Hepatocyte (in vitro differentiated cells): Measurements from ENCODE around the gene TSR3. TPM values are rescaled to one million over a fixed set of nuclear protein-coding genes. Genes with fewer than 3 reads are reported as not detected.
A peak's percentile ranks its signal among the peaks of the same experiment; 100 is the strongest.

Experiments
- DNase-seq: peaks from one replicate; pipeline ENCODE4 v3.0.0-alpha.2; 2016; ENCODE audit warnings: low spot score
- H2AFZ ChIP-seq: fragments of 200-600 bp; sonication (generic); 2 replicates; pipeline ENCODE4 v1.6.0; 2016; ENCODE audit warnings: antibody characterized with exemption, mild to moderate bottlenecking
- H3K27ac ChIP-seq: fragments of 200-600 bp; sonication (generic); 2 replicates; pipeline ENCODE4 v1.5.1; 2016; ENCODE audit warnings: mild to moderate bottlenecking
- H3K27me3 ChIP-seq: fragments of 200-600 bp; sonication (generic); 2 replicates; pipeline ENCODE4 v1.6.1; 2016
- H3K36me3 ChIP-seq: fragments of 200-600 bp; sonication (generic); replicated peaks from 2 replicates; pipeline ENCODE4 v1.5.1; 2016; ENCODE audit warnings: low read depth; ENCODE audit not compliant: insufficient read depth
- H3K4me1 ChIP-seq: fragments of 200-600 bp; sonication (generic); 2 replicates; pipeline ENCODE4 v1.5.1; 2016; ENCODE audit warnings: mild to moderate bottlenecking, moderate library complexity; ENCODE audit not compliant: insufficient read depth
- H3K4me2 ChIP-seq: fragments of 200-600 bp; sonication (generic); 2 replicates; pipeline ENCODE4 v1.6.0; 2016
- H3K4me3 ChIP-seq: fragments of 200-600 bp; sonication (generic); 2 replicates; pipeline ENCODE4 v1.5.1; 2016; ENCODE audit warnings: mild to moderate bottlenecking
- H3K79me2 ChIP-seq: fragments of 200-600 bp; sonication (generic); 2 replicates; pipeline ENCODE4 v1.6.0; 2017; ENCODE audit warnings: mild to moderate bottlenecking
- H3K9me2 ChIP-seq: fragments of 200-600 bp; sonication (generic); replicated peaks from 2 replicates; pipeline ENCODE4 v1.6.0; 2017; ENCODE audit warnings: mild to moderate bottlenecking; ENCODE audit not compliant: insufficient read depth
- H3K9me3 ChIP-seq: fragments of 200-600 bp; sonication (generic); 2 replicates; pipeline ENCODE4 v1.5.1; 2016; ENCODE audit warnings: low read depth, mild to moderate bottlenecking
- H4K20me1 ChIP-seq: fragments of 200-600 bp; sonication (generic); 2 replicates; pipeline ENCODE4 v1.6.0; 2016; ENCODE audit warnings: mild to moderate bottlenecking; ENCODE audit not compliant: insufficient read depth, poor library complexity, severe bottlenecking
- CTCF ChIP-seq: fragments of 200-600 bp; sonication (generic); IDR thresholded peaks from 2 replicates; pipeline ENCODE4 v1.5.1; 2016; ENCODE audit warnings: antibody characterized with exemption, mild to moderate bottlenecking; ENCODE audit not compliant: poor library complexity
- EZH2 ChIP-seq: fragments of 200-600 bp; sonication (generic); IDR thresholded peaks from 2 replicates; pipeline ENCODE4 v1.6.1; 2016; ENCODE audit warnings: antibody characterized with exemption, mild to moderate bottlenecking, borderline replicate concordance
- EZH2phosphoT487 ChIP-seq: fragments of 200-600 bp; sonication (generic); IDR thresholded peaks from one replicate; pipeline ENCODE4 v1.6.1; 2018; ENCODE audit warnings: antibody characterized with exemption, mild to moderate bottlenecking, low read depth, moderate library complexity; ENCODE audit not compliant: unreplicated experiment, severe bottlenecking
- WGBS: methylation state at CpG from one replicate; pipeline ENCODE4 v1.1.6; 2016; ENCODE audit warnings: low lambda C conversion rate; ENCODE audit errors: missing lambda C conversion rate; 5-methylcytosine and 5-hydroxymethylcytosine counted together
- polyA plus RNA-seq: library from polyadenylated mRNA; unstranded; fragments of >200 nt; fragmentation: Nextera tagmentation; extraction: Ambion mirVana; gene quantifications from 2 replicates; pipeline ENCODE4 v1.2.1, GENCODE V29; 2016
- total RNA-seq: library from RNA; depleted of rRNA; stranded (reverse); fragments of >200 nt; gene quantifications from 2 replicates; pipeline ENCODE4 v1.2.3, GENCODE V29; 2014

Gene TSR3
- total and polyA plus RNA-seq, 2 experiments from 2014 or later = 73.0 to 137 TPM

- H3K4me2 ChIP-seq = peak overlapping the region; percentile 78
- no peak for TF ChIP-seq EZH2phosphoT487
- TF ChIP-seq CTCF = no peak
- no peak for TF ChIP-seq EZH2
Measured at GRCh38 chr16:1334739-1335138, 16.9 kb downstream of the TSR3 start.

GRCh38 chr16:1333854-1334700 lies 17.6 kb downstream of the TSR3 start:
- Histone ChIP-seq H3K36me3 (no peaks in the 10 kb centered on the region), H3K27me3 (peaks cover 56% of the 10 kb centered on the region), H4K20me1 (no peaks in the 10 kb centered on the region), H3K4me3 (peak overlapping the region; percentile 13), H3K79me2 (no peaks in the 10 kb centered on the region), H3K9me2 (no peaks in the 10 kb centered on the region), H3K9me3 (no peaks in the 10 kb centered on the region), H2AFZ (no peak overlapping the region), H3K27ac (no peak overlapping the region), H3K4me1 (peaks cover 25% of the 10 kb centered on the region), H3K4me2 (peak overlapping the region; percentile 78)
- TF ChIP-seq EZH2 (no peak), CTCF (no peak), EZH2phosphoT487 (peak; percentile 74)
- no peak for DNase-seq
- 4% methylated on average over 8 of the region's 78 CpGs for WGBS

More at GRCh38 chr16:1334739-1335138, 16.9 kb downstream of the TSR3 start:
- Histone ChIP-seq H3K4me3 (no peak overlapping the region), H4K20me1 (no peaks in the 10 kb centered on the region), H3K36me3 (no peaks in the 10 kb centered on the region), H2AFZ (no peak overlapping the region), H3K9me3 (no peaks in the 10 kb centered on the region), H3K27me3 (peaks cover 56% of the 10 kb centered on the region), H3K27ac (no peak overlapping the region), H3K79me2 (no peaks in the 10 kb centered on the region), H3K9me2 (no peaks in the 10 kb centered on the region), H3K4me1 (peaks cover 25% of the 10 kb centered on the region)
- 54% methylated on average over 6 of the region's 9 CpGs for WGBS
- DNase-seq = no peak

- H3K79me2 ChIP-seq = no peaks in the 10 kb centered on the region
- peak; percentile 81 for DNase-seq
- H2AFZ ChIP-seq = no peak within 1 kb of the TSS
- H3K4me1 ChIP-seq = peaks cover 25% of the 10 kb centered on the region
- TF ChIP-seq EZH2 = no peak
- TF ChIP-seq EZH2phosphoT487 = no peak
- no peak for TF ChIP-seq CTCF
- no peaks in the 10 kb centered on the region for H3K9me3 ChIP-seq
- peak within 1 kb of the TSS; percentile 78 for H3K4me2 ChIP-seq
- no peaks in the 10 kb centered on the region for H4K20me1 ChIP-seq
- no peaks in the 10 kb centered on the region for H3K9me2 ChIP-seq
- no peaks in the 10 kb centered on the region for H3K36me3 ChIP-seq
- peaks cover 56% of the 10 kb centered on the region for H3K27me3 ChIP-seq
- H3K4me3 ChIP-seq = peak within 1 kb of the TSS; percentile 13
- no peak within 1 kb of the TSS for H3K27ac ChIP-seq
- 16% methylated on average over 30 of the region's 83 CpGs for WGBS
Measured at GRCh38 chr16:1333149-1333812, 18.4 kb downstream of the TSR3 start, which contains the start of gene BAIAP3. BAIAP3 (plus strand) TSS chr16:1333645; CDS start chr16:1338550, 4,905 bp downstream.
